K562 (cell line): ENCODE measurements around the gene VPS26A. TPM values are rescaled to one million over a fixed set of nuclear protein-coding genes. Genes with fewer than 3 reads are reported as not detected.

Experiments used
- CBFA2T3 ChIP-seq: fragments of 450-650 bp; IDR thresholded peaks from 2 replicates; pipeline ENCODE4 v1.6.1; 2017
- CEBPB ChIP-seq: fragments of 450-650 bp; IDR thresholded peaks from 2 replicates; pipeline ENCODE4 v1.6.1; 2016; ENCODE audit warnings: missing genetic modification characterization, missing compliant biosample characterization
- DIDO1 ChIP-seq: fragments of 450-650 bp; IDR thresholded peaks from 2 replicates; pipeline ENCODE4 v1.6.1; 2016; ENCODE audit warnings: low read depth, missing biosample characterization, missing genetic modification characterization
- EHMT2 ChIP-seq: fragments of 450-650 bp; IDR thresholded peaks from 2 replicates; pipeline ENCODE4 v1.6.1; 2018; ENCODE audit warnings: antibody characterized with exemption
- ELF2 ChIP-seq: fragments of 250-450 bp; sonication (Bioruptor Pico); IDR thresholded peaks from 2 replicates; pipeline ENCODE4 v1.5.0; 2021; ENCODE audit warnings: mild to moderate bottlenecking
- HOXB6 ChIP-seq: fragments of 250-450 bp; sonication (Bioruptor Pico); IDR thresholded peaks from 2 replicates; pipeline ENCODE4 v1.5.1; 2022; ENCODE audit warnings: mild to moderate bottlenecking, borderline replicate concordance
- NR2C1 ChIP-seq, 2 experiments: fragments of 450-650 bp; IDR thresholded peaks; 2 replicates each; pipeline ENCODE4 v1.6.1; 2017; ENCODE audit warnings: mild to moderate bottlenecking in 2 of 2, antibody characterized with exemption in 1 of 2, inconsistent platforms in 1 of 2, missing compliant biosample characterization in 1 of 2, missing genetic modification characterization in 1 of 2
- SMARCB1 ChIP-seq: IDR thresholded peaks from 2 replicates; pipeline ENCODE4 v1.6.1; 2011; ENCODE audit warnings: improper control_type of control experiment, low read depth; ENCODE audit not compliant: insufficient read length
- ZBTB1 ChIP-seq: sonication (generic); formaldehyde crosslinking; IDR thresholded peaks from 2 replicates; pipeline ENCODE4 v1.8.1; 2023; ENCODE audit warnings: missing genetic modification reagents, low read depth, mild to moderate bottlenecking, borderline replicate concordance
- ZNF175 ChIP-seq: fragments of 200-800 bp; sonication (Bioruptor generic); IDR thresholded peaks from 2 replicates; pipeline ENCODE4 v1.6.1; 2016; ENCODE audit warnings: low read depth, mild to moderate bottlenecking, missing genetic modification characterization, missing compliant biosample characterization
- ZNF217 ChIP-seq: sonication (generic); formaldehyde crosslinking; IDR thresholded peaks from 2 replicates; pipeline ENCODE4 v1.8.0; 2022; ENCODE audit warnings: mild to moderate bottlenecking, missing genetic modification reagents
- ZNF431 ChIP-seq: sonication (generic); formaldehyde crosslinking; IDR thresholded peaks from 2 replicates; pipeline ENCODE4 v1.8.0; 2022; ENCODE audit warnings: mild to moderate bottlenecking, missing genetic modification reagents
- polyA plus RNA-seq, 8 experiments: library from polyadenylated mRNA; depleted of rRNA in 4 of 8; stranded (reverse) in 5 of 8; unstranded in 3 of 8; fragments of >200 nt; fragmentation: Nextera tagmentation in 2 of 8; fragmentation: Illumina TruSeq in 1 of 8; extraction: Ambion mirVana in 2 of 8; extraction: Trizol in 1 of 8; gene quantifications; 2 replicates each; pipeline versions ENCODE4 v1.2.1 to v1.2.3, GENCODE V29; 2011 to 2014; ENCODE audit warnings: inconsistent platforms in 1 of 8, missing spikeins in 1 of 8
- total RNA-seq, 7 experiments: library from RNA; depleted of rRNA in 6 of 7; stranded (reverse); fragments of >200 nt in 6 of 7; fragmentation: Illumina TruSeq in 2 of 7; extraction: Trizol in 2 of 7; gene quantifications; 2 replicates each; pipeline versions ENCODE4 v1.2.1 to v1.2.3, GENCODE V29; 2011 to 2021; ENCODE audit warnings: low replicate concordance in 1 of 7
- TF ChIP-seq, protein P1 (sequence below): sonication (generic); formaldehyde crosslinking; IDR thresholded peaks from 2 replicates; pipeline ENCODE4 v1.4.0; 2020; ENCODE audit warnings: mild to moderate bottlenecking, missing genetic modification reagents
- TF ChIP-seq, protein P2 (sequence below): fragments of 450-650 bp; IDR thresholded peaks from 2 replicates; pipeline ENCODE4 v1.6.1; 2017; ENCODE audit warnings: antibody characterized with exemption, mild to moderate bottlenecking
- TF ChIP-seq, protein P3 (sequence below): fragments of 450-650 bp; IDR thresholded peaks from 2 replicates; pipeline ENCODE4 v1.7.0; 2016; ENCODE audit warnings: borderline replicate concordance
- TF ChIP-seq, protein P4 (sequence below): sonication (generic); formaldehyde crosslinking; IDR thresholded peaks from 2 replicates; pipeline ENCODE4 v1.8.0; 2022; ENCODE audit warnings: mild to moderate bottlenecking, missing genetic modification reagents, borderline replicate concordance
- TF ChIP-seq, protein P5 (sequence below): fragments of 450-650 bp; IDR thresholded peaks from 2 replicates; pipeline ENCODE4 v1.6.1; 2016

Gene VPS26A
- total and polyA plus RNA-seq, 9 of the 15 experiments (the other 6 are each of a cell fraction or from before 2014, with no cell fraction given), result 47.1 to 137 (median 69.3) TPM

DNA sequence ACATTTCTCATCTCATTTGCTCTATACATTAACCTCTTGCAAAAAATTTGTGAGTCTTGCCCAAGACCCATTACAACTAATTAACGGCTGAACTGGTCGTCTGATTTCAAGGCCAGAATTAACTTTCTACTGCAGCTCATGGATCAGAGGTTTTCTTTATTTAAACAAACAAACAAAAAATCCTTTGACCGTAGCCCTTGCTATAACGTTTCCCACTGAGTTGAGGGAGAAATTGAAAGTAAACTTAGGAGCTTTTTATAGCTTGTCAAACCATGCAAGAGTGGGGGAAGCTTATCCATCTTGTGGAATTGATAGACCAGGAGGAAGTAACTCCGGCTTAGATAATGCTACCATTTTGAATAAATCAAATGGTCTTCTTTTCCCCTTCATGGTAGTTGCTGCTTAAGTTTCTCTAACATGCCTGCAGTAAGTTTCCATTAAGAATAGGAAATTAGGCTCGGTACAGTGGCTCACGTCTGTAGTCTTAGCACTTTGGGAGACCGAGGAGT is 32.8 kb upstream of the VPS26A start (continued):
- TF ChIP-seq EHMT2 (peak; percentile 74; the same call in 1 of the 2 replicates), DIDO1 (tag) (no peak), ZNF431 (no peak), SMARCB1 (no peak), CBFA2T3 (0 out of 2 replicates have a peak, but pooled peaks have one; percentile 6), ZBTB1 (CRISPR knock-in tag) (no peak), ZNF175 (CRISPR knock-in tag) (no peak), HOXB6 (no peak), NR2C1 (IDR thresholded peaks at IDR 0.05) (no peak), NR2C1 (tag; IDR thresholded peaks at IDR 0.05) (0 out of 2 replicates have a peak, but pooled peaks have one; percentile 9), CEBPB (tag) (peak; percentile 73), ELF2 (CRISPR knock-in tag) (0 out of 2 replicates have a peak, but pooled peaks have one; percentile 40), ZNF217 (CRISPR knock-in tag) (no peak)
- TF ChIP-seq, protein P1, sequence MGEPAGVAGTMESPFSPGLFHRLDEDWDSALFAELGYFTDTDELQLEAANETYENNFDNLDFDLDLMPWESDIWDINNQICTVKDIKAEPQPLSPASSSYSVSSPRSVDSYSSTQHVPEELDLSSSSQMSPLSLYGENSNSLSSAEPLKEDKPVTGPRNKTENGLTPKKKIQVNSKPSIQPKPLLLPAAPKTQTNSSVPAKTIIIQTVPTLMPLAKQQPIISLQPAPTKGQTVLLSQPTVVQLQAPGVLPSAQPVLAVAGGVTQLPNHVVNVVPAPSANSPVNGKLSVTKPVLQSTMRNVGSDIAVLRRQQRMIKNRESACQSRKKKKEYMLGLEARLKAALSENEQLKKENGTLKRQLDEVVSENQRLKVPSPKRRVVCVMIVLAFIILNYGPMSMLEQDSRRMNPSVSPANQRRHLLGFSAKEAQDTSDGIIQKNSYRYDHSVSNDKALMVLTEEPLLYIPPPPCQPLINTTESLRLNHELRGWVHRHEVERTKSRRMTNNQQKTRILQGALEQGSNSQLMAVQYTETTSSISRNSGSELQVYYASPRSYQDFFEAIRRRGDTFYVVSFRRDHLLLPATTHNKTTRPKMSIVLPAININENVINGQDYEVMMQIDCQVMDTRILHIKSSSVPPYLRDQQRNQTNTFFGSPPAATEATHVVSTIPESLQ (CRISPR knock-in tag), result no peak
- TF ChIP-seq, protein P2, sequence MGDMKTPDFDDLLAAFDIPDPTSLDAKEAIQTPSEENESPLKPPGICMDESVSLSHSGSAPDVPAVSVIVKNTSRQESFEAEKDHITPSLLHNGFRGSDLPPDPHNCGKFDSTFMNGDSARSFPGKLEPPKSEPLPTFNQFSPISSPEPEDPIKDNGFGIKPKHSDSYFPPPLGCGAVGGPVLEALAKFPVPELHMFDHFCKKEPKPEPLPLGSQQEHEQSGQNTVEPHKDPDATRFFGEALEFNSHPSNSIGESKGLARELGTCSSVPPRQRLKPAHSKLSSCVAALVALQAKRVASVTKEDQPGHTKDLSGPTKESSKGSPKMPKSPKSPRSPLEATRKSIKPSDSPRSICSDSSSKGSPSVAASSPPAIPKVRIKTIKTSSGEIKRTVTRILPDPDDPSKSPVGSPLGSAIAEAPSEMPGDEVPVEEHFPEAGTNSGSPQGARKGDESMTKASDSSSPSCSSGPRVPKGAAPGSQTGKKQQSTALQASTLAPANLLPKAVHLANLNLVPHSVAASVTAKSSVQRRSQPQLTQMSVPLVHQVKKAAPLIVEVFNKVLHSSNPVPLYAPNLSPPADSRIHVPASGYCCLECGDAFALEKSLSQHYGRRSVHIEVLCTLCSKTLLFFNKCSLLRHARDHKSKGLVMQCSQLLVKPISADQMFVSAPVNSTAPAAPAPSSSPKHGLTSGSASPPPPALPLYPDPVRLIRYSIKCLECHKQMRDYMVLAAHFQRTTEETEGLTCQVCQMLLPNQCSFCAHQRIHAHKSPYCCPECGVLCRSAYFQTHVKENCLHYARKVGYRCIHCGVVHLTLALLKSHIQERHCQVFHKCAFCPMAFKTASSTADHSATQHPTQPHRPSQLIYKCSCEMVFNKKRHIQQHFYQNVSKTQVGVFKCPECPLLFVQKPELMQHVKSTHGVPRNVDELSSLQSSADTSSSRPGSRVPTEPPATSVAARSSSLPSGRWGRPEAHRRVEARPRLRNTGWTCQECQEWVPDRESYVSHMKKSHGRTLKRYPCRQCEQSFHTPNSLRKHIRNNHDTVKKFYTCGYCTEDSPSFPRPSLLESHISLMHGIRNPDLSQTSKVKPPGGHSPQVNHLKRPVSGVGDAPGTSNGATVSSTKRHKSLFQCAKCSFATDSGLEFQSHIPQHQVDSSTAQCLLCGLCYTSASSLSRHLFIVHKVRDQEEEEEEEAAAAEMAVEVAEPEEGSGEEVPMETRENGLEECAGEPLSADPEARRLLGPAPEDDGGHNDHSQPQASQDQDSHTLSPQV, result peak; percentile 25; the same call in 1 of the 2 replicates
- TF ChIP-seq, protein P3, sequence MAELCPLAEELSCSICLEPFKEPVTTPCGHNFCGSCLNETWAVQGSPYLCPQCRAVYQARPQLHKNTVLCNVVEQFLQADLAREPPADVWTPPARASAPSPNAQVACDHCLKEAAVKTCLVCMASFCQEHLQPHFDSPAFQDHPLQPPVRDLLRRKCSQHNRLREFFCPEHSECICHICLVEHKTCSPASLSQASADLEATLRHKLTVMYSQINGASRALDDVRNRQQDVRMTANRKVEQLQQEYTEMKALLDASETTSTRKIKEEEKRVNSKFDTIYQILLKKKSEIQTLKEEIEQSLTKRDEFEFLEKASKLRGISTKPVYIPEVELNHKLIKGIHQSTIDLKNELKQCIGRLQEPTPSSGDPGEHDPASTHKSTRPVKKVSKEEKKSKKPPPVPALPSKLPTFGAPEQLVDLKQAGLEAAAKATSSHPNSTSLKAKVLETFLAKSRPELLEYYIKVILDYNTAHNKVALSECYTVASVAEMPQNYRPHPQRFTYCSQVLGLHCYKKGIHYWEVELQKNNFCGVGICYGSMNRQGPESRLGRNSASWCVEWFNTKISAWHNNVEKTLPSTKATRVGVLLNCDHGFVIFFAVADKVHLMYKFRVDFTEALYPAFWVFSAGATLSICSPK, result no peak
- TF ChIP-seq, protein P4, sequence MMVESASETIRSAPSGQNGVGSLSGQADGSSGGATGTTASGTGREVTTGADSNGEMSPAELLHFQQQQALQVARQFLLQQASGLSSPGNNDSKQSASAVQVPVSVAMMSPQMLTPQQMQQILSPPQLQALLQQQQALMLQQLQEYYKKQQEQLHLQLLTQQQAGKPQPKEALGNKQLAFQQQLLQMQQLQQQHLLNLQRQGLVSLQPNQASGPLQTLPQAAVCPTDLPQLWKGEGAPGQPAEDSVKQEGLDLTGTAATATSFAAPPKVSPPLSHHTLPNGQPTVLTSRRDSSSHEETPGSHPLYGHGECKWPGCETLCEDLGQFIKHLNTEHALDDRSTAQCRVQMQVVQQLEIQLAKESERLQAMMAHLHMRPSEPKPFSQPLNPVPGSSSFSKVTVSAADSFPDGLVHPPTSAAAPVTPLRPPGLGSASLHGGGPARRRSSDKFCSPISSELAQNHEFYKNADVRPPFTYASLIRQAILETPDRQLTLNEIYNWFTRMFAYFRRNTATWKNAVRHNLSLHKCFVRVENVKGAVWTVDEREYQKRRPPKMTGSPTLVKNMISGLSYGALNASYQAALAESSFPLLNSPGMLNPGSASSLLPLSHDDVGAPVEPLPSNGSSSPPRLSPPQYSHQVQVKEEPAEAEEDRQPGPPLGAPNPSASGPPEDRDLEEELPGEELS (CRISPR knock-in tag), result no peak
- TF ChIP-seq, protein P5, sequence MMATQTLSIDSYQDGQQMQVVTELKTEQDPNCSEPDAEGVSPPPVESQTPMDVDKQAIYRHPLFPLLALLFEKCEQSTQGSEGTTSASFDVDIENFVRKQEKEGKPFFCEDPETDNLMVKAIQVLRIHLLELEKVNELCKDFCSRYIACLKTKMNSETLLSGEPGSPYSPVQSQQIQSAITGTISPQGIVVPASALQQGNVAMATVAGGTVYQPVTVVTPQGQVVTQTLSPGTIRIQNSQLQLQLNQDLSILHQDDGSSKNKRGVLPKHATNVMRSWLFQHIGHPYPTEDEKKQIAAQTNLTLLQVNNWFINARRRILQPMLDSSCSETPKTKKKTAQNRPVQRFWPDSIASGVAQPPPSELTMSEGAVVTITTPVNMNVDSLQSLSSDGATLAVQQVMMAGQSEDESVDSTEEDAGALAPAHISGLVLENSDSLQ, result no peak
